Measurements from ENCODE around the gene SBF1.

DNA sequence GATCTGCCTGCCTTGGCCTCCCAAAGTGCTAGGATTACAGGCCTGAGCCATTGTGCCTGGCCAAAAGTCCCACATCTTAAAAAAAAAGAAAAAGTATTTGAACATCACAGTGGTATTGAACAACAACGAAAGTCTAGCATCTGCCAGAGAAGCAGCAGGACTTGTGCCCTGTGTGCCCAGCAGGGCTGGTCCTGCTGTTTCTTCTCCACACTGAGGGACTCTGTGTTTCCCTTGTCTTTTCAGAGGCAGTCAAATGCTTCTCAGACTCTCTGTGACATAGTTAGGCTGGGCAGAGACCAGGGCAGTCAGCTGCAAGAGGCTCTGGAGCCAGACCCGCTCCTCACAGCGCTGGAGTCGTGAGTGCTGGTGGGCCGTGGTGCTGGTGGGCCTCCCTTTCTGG, 56.2 kb downstream of the SBF1 start:
- TF ChIP-seq, protein P1, sequence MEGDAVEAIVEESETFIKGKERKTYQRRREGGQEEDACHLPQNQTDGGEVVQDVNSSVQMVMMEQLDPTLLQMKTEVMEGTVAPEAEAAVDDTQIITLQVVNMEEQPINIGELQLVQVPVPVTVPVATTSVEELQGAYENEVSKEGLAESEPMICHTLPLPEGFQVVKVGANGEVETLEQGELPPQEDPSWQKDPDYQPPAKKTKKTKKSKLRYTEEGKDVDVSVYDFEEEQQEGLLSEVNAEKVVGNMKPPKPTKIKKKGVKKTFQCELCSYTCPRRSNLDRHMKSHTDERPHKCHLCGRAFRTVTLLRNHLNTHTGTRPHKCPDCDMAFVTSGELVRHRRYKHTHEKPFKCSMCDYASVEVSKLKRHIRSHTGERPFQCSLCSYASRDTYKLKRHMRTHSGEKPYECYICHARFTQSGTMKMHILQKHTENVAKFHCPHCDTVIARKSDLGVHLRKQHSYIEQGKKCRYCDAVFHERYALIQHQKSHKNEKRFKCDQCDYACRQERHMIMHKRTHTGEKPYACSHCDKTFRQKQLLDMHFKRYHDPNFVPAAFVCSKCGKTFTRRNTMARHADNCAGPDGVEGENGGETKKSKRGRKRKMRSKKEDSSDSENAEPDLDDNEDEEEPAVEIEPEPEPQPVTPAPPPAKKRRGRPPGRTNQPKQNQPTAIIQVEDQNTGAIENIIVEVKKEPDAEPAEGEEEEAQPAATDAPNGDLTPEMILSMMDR (IDR thresholded peaks at IDR 0.05): no peak
- TF ChIP-seq EZH2 (IDR thresholded peaks at IDR 0.05; ENCODE audit: borderline replicate concordance, insufficient read depth, low read depth, low read length, poor library complexity, severe bottlenecking): no peak

Measured in B cell (primary cell).